Measurements from ENCODE around the gene SERPINA10.
"Not testable (repeated sequence)": the region's sequence is repeated elsewhere in the genome, so short reads cannot be mapped to it uniquely, and the experiment has no call there.

DNA sequence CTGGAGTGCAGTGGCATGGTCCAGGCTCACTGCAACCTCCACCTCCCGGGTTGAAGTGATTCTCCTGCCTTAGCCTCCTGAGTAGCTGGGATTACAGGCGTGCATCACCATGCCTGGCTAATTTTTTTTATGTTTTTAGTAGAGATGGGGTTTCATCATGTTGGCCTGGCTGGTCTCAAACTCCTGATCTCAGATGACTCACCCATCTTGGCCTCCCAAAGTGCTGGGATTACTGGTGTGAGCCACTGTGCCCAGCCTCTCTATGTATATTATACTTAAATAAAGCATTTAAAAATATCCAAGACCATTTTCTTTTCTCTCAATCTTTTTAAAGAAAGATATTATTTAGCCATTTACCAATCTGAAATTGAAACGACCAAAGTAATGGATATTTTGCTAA lies 28.9 kb downstream of the SERPINA10 start:
- TF ChIP-seq POLR2AphosphoS5, EP300, POLR2A (IDR thresholded peaks at IDR 0.05): not testable (repeated sequence)
- TF ChIP-seq, protein P1, sequence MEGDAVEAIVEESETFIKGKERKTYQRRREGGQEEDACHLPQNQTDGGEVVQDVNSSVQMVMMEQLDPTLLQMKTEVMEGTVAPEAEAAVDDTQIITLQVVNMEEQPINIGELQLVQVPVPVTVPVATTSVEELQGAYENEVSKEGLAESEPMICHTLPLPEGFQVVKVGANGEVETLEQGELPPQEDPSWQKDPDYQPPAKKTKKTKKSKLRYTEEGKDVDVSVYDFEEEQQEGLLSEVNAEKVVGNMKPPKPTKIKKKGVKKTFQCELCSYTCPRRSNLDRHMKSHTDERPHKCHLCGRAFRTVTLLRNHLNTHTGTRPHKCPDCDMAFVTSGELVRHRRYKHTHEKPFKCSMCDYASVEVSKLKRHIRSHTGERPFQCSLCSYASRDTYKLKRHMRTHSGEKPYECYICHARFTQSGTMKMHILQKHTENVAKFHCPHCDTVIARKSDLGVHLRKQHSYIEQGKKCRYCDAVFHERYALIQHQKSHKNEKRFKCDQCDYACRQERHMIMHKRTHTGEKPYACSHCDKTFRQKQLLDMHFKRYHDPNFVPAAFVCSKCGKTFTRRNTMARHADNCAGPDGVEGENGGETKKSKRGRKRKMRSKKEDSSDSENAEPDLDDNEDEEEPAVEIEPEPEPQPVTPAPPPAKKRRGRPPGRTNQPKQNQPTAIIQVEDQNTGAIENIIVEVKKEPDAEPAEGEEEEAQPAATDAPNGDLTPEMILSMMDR (IDR thresholded peaks at IDR 0.05), result not testable (repeated sequence)
